AG20443 (cell line): ENCODE results near the gene SGSM2.

Experiments
- DNase-seq: peaks from one replicate; pipeline ENCODE4 v3.0.0; 2012; ENCODE audit warnings: low spot score, mixed read lengths

Gene SGSM2

GRCh38 chr17:2336215-2336851, 968 bp upstream of the SGSM2 start, which contains the start of gene TSR1:
TSR1 (minus strand) TSS chr17:2336457; CDS start chr17:2336427, 30 bp downstream.
- peak; percentile 99 for DNase-seq

- peak; percentile 90 for DNase-seq
Observed at GRCh38 chr17:2337544-2338314, 428 bp downstream of the SGSM2 start.

GRCh38 chr17:2338315-2338657, 985 bp downstream of the SGSM2 start:
- DNase-seq, result peak; percentile 14

GRCh38 chr17:2343421-2343820, 6.1 kb downstream of the SGSM2 start:
- DNase-seq, result no peak

- DNase-seq, result no peak
Observed at GRCh38 chr17:2344528-2344927, 7.2 kb downstream of the SGSM2 start.

- DNase-seq, result no peak
Observed at GRCh38 chr17:2346475-2346874, 9.2 kb downstream of the SGSM2 start.

- DNase-seq, result peak; percentile 92
Observed at GRCh38 chr17:2347805-2348685, 10.7 kb downstream of the SGSM2 start.

- no peak for DNase-seq
Observed at GRCh38 chr17:2351269-2351668, 14.0 kb downstream of the SGSM2 start.

- DNase-seq, result no peak
Observed at GRCh38 chr17:2354311-2354710, 17.0 kb downstream of the SGSM2 start.

GRCh38 chr17:2357237-2357636, 19.9 kb downstream of the SGSM2 start:
- no peak for DNase-seq

GRCh38 chr17:2357931-2358434, 20.7 kb downstream of the SGSM2 start:
- DNase-seq, result no peak

- no peak for DNase-seq
Observed at GRCh38 chr17:2361010-2361760, 23.9 kb downstream of the SGSM2 start.

GRCh38 chr17:2362016-2362415, 24.7 kb downstream of the SGSM2 start:
- no peak for DNase-seq

- no peak for DNase-seq
Observed at GRCh38 chr17:2362416-2362815, 25.1 kb downstream of the SGSM2 start.

- DNase-seq, result no peak
Observed at GRCh38 chr17:2362881-2363280, 25.6 kb downstream of the SGSM2 start.

GRCh38 chr17:2363318-2363717, 26.0 kb downstream of the SGSM2 start:
- no peak for DNase-seq

- DNase-seq, result no peak
Observed at GRCh38 chr17:2363851-2364762, 26.8 kb downstream of the SGSM2 start.

GRCh38 chr17:2364763-2365116, 27.4 kb downstream of the SGSM2 start:
- no peak for DNase-seq

GRCh38 chr17:2365132-2365531, 27.8 kb downstream of the SGSM2 start:
- no peak for DNase-seq

GRCh38 chr17:2366747-2367494, 29.6 kb downstream of the SGSM2 start:
- DNase-seq, result no peak
